ENCODE data around the gene SCG3.

DNA sequence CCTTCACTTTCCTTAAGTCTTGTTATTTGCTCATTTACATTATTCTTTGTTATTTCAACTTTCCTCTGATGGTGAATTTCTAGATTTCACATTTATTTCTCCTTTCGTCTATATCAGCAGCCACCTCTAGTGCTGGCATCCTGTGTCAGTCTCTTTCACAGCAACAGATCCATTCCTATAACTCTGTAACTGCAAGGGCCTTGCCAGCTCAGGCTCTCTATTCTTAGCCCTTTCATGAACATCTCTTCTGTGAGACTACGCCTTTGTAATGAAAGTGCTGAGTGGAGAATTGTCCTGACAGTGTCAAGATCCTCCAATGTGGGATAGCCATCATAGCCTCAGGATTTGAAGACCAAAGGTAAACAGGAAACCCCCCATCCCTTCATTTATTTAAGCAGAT, 3.9 kb upstream of the SCG3 start:
- TF ChIP-seq POLR2A (IDR thresholded peaks at IDR 0.05) (no peak), CTCF (IDR thresholded peaks at IDR 0.05) (no peak)
